ENCODE data around the gene CEP43.

- TF ChIP-seq EP300 (IDR thresholded peaks at IDR 0.05) = no peak
- no peak for TF ChIP-seq POLR2A (IDR thresholded peaks at IDR 0.05)
- TF ChIP-seq, protein P1, sequence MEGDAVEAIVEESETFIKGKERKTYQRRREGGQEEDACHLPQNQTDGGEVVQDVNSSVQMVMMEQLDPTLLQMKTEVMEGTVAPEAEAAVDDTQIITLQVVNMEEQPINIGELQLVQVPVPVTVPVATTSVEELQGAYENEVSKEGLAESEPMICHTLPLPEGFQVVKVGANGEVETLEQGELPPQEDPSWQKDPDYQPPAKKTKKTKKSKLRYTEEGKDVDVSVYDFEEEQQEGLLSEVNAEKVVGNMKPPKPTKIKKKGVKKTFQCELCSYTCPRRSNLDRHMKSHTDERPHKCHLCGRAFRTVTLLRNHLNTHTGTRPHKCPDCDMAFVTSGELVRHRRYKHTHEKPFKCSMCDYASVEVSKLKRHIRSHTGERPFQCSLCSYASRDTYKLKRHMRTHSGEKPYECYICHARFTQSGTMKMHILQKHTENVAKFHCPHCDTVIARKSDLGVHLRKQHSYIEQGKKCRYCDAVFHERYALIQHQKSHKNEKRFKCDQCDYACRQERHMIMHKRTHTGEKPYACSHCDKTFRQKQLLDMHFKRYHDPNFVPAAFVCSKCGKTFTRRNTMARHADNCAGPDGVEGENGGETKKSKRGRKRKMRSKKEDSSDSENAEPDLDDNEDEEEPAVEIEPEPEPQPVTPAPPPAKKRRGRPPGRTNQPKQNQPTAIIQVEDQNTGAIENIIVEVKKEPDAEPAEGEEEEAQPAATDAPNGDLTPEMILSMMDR (IDR thresholded peaks at IDR 0.05) = no peak
These were observed 6.4 kb downstream of the CEP43 start for GRCh38 chr6:167005350-167006159.

Data from ovary (tissue), 3 donors.